Right ventricle myocardium inferior (tissue), 1 donor: ENCODE data around the gene SERINC5. TPM values are rescaled to one million over a fixed set of nuclear protein-coding genes. Genes with fewer than 3 reads are reported as not detected.
"Not testable (repeated sequence)": the region's sequence is repeated elsewhere in the genome, so short reads cannot be mapped to it uniquely, and the experiment has no call there.

Experiments
- ATAC-seq: fragments of 200-7000 bp; cut with Tn5 transposase; one replicate; pipeline ENCODE4 v1.9.1; 2020; ENCODE audit warnings: mild to moderate bottlenecking, moderate library complexity
- DNase-seq: peaks from one replicate; pipeline ENCODE4 v3.0.0; 2021; ENCODE audit errors: missing footprints
- intact Hi-C: fragments of 100-400 bp; cut with DNase I; formaldehyde crosslinking; loops from one replicate; pipeline ENCODE4 v1.11.0; 2022
- total RNA-seq: library from RNA; stranded (reverse); fragmentation: NEBNext Ultra II Directional; extraction: Animal tissue kit (Norgen Biotek cat#: 25700); gene quantifications from one replicate; pipeline ENCODE4 v1.2.1, GENCODE V29; 2021
- donor health status: DM: no; HTN: yes; CAD: no; lungs with severe emphysema.

SERINC5 gene
- total RNA-seq, 1 donor from 2014 or later = 14.5 TPM

DNA sequence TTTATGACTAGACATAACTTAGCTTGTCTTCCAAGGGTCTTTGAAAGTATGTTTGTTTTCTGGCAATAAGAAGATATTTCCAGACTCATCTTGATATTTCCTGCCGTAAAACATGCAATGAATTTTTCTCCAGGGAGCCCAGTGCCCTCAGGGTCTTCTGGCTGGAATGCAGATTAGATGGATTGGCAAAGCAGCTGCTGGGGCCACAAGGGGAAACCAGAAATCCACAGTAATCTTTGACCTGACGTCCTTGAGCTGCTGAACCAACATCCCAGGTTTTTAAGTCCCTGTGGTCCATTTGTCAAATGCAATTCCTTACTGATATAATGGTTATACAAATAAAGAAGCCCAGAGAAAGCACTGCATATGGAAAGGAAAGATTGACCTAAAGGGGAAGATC lies 127.7 kb downstream of the SERINC5 start:
- no peak for DNase-seq
- ATAC-seq = no peak
- intact Hi-C loops = no loop called here

DNA sequence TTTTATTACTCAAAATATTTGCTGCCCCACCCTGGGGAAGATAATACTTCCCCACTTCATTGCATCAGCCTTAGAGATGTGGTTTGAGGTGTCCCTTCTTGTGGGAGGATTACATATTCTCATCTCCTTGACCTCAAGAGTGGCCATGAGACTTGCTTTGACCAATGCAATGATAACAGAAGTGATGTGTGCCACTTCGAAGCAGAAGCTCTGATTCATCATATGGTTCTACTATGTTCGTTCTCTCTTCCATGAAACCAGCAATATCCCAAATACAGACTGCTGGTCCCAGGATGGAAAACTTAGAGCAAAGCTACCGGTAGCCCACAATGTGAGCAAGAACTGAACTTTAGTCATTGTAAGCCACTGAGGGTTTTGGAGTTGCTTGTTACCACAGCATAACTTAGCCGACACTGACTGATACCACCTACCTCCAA lies 128.7 kb downstream of the SERINC5 start:
- ATAC-seq (peak; percentile 31), DNase-seq (no peak)
- intact Hi-C loops = no loop called here

DNA sequence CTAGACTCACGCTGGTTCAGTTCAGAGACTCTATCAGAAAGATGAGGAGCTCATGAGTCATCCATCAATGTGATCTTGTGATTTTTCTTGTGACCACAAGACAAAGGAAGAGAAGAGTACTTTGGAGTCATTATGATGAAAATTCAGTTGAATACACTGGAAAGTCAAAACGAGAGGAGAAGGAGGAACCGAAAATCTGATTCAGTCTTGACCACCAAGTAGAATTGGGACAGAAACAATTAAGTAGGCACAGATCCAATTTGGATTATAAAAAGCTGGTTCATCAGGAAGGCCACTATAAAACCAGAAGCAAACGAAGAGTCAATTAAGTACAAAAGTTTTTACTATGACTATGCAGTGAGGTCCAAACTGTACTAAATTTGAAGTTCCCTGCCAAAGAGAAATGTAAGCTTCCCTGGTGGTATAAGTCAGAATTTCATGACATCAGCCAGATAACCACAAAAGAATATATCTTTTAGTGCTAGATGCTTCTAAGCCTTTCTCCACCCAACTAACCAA lies 129.8 kb downstream of the SERINC5 start:
- intact Hi-C loops = no loop called here
- no peak for DNase-seq
- peak; percentile 46 for ATAC-seq

DNA sequence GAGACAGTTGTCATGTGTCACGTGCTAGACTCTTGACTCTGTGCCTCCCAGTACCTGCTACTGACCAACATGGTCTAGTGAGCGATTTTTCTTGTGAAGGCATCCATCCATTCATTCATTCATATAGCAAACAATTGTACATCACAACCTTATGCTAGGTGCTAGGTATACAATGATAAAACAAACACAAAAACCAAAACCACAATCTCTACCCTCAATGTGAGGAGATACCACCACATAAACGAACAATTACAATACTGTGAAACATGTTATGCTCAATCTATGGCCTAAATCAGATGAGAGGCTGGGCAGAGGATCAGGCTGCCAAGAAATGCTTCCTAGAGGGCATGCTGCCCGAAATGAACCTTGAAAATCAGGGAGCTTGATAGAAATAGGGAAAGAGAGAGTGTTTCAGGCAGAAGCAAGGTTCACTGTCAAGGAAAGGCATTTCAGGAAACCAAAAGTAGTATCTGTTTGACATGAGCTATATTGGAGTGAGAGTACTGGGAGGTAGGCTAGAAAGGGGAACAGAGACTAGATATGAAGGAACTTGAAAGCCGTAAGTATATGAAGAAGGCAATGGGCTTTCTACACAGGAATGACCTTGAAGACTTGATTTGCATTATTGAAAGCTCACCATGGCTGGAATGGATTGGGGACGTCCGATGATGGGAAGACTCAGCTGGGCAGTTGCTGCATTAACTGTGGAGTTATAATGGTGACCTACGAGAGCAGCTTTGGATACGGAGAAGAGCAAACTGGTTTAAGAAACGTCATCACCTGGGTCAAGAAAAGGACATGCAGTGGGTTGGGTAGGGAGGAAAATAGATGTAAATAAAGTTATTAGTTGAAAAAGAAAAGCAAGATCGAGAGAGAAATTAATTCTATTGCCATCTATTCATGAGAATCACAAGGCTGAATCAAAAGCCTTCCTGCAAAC lies 130.6 kb downstream of the SERINC5 start:
- DNase-seq = no peak
- ATAC-seq = peak; percentile 35
- intact Hi-C loops = no loop called here

DNA sequence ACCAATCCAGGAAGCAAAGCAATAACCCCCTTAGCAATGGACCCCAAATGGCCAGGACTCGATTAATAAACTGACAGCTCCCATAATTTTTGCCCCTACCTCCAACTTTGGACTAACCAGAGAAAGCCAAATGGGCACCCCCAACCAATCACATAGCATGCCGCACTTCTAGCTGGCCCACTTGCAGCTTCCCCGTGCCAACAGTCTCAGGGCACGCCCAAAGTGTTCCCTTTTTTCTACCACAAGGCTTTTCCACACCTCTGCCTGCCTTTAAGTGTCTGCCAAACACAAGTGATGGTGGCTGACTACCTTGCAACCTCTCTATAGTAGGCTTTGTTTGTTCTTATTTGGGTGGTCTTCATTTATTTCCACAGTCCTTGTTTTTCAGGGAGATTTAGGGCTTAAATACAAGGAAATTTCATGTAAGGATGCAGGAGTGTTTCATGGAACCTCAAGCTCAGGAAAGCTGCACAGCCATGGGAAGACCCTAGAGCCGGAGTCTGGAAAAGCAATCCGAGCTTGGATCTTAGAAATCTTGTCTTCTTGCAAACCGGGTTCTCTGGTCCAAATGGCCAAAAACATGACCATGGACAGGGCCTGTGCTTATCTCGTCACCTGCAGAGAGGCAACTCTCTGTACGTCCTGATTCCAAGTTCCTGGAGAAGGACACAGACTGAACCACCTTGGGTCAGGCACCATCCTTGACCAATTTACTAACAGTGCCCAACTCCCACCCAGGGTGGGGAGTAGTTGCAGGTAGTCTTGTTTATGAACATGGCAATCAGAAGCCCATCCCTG lies 131.5 kb downstream of the SERINC5 start:
- DNase-seq (no peak), ATAC-seq (no peak)
- intact Hi-C loops = no loop called here

DNA sequence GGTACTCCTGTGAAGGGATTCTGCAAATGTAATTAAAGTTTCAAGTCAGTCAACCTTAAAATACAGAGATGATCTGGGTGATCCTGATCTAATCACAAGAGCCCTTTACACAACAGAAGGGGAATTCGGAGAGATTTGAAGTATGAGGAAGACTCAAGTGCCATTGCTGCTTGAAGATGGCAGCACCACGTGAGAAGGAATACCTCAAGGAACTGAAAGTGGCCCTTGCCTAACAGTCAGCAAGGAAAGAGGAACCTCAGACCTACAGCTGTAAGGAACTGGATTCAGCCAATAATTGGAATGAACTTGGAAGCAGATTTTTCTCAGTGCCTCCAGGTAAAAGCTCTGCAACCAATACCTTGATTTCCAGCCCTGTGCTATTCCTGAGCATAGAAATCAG lies 133.3 kb downstream of the SERINC5 start:
- DNase-seq (no peak), ATAC-seq (no peak)
- intact Hi-C loops = no loop called here

DNA sequence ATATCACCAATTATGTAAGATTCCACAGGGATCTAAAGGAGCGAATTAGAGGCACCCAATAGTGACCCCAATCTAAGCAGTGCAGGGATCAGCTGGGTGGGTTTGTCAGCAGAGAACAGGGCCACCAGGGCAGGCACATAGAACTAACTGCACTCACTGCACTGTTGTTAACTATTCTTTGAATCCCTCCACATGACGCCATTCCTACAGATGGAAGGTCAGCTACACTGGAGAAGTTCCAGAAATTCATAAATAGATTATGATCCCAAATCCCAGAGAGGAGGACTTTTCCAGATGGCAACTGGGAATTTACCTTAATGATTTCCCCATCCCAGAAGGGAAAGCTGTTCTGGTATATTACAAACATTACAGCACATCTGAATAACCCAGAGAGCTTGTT lies 136.5 kb downstream of the SERINC5 start:
- ATAC-seq = no peak
- intact Hi-C loops = no loop called here
- DNase-seq = no peak

DNA sequence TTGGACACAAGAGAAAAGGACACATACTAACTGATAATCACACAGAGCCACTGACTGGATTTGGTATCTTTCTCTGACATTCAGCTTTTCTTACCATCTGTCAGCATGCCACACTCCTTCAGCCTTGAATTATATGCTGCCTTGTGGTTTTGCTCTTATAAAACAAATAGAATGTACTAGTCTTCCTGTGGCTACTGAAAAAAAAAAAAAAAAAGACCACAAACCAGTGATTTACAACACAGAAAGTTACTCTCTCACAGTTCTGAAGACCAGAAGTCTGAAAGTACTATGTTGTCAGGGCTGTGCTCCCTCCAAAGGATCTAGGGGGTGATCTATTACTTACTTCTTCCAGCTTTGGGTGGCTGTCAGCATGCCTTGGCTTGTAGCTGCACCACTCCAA lies 138.4 kb downstream of the SERINC5 start:
- DNase-seq = no peak
- no peak for ATAC-seq

DNA sequence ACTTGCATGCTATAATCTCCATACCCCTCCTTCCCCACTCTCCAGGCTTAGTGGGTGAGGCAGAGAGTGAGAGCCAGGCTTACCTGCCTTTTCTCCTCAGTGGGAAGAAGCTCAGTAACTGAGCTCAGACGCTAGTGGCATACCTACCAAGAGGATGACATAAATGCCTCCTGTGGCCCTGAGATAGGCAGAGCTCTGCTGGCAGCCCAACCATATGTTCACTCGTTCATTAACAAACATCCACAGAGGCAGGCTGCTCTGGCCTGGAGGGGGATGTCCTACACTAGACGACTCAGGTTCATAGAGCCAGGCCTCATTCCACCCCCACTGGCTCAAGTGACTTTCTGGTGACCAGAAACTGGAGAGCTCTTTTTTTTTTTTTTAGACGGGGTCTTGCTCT lies 139.4 kb downstream of the SERINC5 start:
- ATAC-seq (no peak), DNase-seq (no peak)
- intact Hi-C loops = no loop called here

More for the DNA sequence above, 138.4 kb downstream of the SERINC5 start:
- intact Hi-C loops = no loop called here

DNA sequence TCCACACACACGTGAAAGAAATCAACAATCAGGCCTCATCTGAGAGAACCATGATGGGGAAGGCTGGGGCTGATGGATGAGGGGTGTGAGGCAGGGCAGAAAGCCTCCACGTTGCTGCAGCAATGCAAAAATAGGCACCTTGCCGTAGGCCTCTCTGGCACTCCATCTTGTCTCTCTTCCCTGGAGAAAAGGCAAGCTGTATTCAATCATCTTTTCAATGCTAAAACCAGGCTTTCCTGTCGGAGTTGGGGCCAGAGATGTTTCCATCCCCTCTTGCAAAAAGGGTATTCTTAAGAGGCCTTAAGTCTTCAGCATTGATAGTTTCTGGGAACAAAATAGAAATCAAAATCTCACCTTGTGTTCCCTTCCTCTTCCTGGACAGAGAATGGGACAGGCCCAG lies 139.8 kb downstream of the SERINC5 start:
- intact Hi-C loops = no loop called here
- ATAC-seq (no peak), DNase-seq (no peak)

DNA sequence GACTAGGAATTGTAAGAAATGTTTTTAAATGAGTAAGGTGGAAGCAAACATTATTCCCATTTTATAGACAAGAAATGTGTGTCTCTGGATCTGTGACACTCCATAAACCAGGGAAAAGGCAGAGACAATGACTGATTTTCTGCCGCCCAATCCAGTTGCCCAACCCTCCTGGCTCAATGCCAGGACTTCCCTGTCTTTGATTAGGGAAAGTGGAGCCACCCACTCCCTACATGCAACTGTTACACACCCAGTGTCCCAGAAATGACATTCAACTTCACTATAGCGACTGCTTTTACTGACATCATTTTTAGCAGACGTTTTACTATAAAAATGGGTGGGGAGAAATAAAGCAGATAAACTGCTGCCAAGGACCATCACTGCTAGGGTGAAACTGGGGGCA lies 141.0 kb downstream of the SERINC5 start:
- DNase-seq = no peak

DNA sequence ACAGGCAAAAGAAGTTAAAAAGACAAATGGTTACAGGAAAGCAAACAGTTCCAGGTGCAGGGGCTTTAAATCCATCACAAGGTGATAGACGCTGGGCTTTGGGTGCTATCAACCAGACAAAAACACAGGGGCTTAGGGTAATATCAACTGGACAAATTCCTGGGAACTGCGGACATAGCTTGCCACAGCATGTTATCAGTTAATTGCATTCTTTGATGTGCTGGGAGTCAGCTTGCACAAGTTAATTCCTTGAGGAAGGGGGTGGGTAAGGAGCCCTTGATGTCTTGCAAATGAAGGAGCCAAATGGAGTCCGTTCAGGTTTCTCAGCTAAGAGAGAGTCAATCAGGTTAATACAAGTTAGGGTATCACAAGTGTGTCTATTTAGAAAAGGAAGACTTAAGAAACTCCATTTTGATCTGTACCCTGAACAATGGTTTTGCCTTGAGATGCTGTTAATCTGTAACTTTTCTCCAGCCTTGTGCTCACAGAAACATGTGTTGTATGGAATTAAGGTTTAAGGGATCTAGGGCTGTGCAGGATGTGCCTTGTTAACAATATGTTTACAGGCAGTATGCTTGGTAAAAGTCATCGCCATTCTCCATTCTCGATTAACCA lies 144.4 kb downstream of the SERINC5 start:
- intact Hi-C loops, ATAC-seq, DNase-seq: not testable (repeated sequence)

More for the DNA sequence above, 141.0 kb downstream of the SERINC5 start:
- intact Hi-C loops = no loop called here
- ATAC-seq = no peak

DNA sequence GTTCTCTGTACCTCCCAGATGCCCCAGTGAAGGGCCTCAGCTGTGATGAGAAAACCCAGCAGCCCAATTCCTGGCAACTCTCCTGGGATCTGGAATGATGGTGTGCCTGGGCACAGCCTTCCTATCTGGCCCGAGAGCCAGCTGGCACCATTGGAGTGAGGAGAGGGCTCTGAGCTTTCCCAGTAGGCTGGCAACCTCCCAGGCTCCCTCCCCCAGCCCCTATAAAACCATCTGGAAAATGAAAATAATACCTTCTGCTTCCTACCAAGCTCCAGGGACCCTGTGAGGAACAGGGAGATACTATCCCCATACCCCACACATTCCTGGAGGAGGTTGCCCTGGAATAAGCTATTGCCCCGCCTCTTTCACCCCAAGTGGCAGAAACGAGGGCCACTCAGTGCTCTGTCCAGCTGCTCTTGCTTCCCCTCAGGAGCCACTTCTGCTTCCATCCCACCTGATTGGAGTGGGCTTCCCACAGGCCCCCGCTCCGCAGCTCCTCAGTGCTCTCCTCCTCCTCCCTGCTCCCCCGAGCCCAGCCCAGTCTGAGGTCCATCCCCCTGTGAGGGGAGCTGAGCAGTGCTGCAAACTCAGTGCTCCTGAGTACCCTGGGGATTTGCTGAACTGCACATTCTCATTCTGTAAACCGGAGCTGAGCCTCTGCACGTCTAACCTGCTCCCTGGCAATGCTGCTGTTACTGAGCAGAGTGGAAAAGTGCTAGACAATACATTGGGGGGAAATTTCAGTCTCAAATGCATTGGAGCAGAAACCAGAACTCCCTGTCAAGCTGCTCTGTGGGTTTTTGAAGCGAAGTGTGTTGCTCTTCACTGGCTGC lies 146.0 kb downstream of the SERINC5 start:
- peak; percentile 93 for ATAC-seq
- DNase-seq = no peak
- intact Hi-C loops = loop anchor here (5.0 to 10.0 kb wide), 2 partner anchors 85 to 147 kb away; partner anchors contain the start of gene SERINC5

DNA sequence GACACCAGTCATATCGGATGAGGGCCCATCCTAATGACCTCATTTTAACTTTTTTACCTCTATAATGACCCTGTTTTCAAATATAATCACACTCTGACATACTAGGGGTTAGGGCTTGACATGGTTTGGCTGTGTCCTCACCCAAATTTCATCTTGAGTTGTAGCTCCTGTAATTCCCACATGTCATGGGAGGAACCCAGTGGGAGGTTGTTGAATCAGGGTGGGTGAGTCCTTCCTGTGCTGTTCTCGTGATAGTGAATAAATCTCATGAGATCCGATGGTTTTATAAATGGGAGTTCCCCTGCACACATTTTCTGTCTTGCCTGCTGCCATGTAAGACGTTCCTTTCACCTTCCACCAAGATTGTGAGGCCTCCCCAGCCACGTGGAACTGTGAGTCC lies 148.9 kb downstream of the SERINC5 start:
- DNase-seq (no peak), ATAC-seq (no peak)
- intact Hi-C loops = loop anchor here (5.0 to 10.0 kb wide), 2 partner anchors 88 to 150 kb away; partner anchors contain the start of gene SERINC5

DNA sequence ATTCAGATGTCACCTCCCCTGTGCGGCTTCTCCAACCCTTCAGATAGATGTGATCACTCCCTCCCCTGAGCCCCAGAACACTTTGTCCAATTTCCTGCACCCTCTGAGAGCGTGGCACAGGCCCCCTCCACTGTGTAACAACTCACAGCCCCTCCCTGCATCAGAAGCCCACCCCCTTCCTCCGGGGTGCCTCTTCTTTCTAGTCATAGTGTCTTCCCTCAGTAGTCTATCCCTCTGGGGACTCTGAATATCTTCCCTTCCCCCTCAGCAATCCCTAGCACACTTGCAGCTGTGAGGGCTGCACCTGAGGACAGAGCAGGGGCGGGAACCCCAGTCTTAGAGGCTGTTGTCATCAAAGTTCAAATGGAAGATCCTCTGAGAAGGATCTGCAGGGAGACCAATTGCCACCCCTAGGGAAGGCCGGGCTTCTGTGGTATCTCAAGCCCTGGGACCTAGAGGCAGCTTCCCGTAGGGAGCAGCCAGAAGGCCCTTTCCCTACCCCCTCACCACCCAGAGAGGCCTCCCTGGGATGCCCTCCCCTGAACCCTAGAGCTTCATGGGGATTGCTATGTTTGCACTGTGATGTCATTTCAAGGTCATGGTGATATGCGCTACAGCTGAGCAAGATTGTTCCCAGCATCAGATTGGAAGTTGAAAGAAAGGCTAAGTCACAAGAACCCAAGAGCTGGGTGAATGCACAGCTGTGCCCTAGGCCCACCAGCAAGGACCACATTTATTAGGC lies 150.0 kb downstream of the SERINC5 start:
- ATAC-seq (no peak), DNase-seq (no peak)
- intact Hi-C loops = loop anchor here (5.0 to 10.0 kb wide), 2 partner anchors 89 to 151 kb away; partner anchors contain the start of gene SERINC5

DNA sequence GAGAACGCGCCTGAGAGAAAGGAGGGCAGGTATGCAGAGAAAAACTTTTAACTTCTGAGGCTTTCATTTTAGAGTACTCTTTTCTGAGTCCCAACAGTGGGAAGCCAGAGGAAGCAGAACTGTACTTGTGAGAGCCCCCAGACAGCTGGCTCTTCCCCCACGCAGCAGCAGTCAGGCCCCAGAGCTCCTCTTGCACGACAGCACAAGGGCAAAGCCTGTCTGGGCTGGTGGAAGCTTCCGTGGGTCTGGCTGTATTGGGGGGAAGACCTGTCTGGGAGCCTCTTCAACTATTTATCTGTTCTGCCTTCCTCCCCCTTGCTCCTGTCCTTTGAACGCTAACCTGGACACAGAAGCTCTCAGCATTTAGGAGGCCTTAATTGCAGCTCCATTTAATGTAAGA lies 152.5 kb downstream of the SERINC5 start:
- ATAC-seq = peak; percentile 32
- intact Hi-C loops = loop anchor here (10.0 kb wide), 1 partner anchor 91 kb away; no protein-coding TSS in a partner anchor
- DNase-seq = no peak

DNA sequence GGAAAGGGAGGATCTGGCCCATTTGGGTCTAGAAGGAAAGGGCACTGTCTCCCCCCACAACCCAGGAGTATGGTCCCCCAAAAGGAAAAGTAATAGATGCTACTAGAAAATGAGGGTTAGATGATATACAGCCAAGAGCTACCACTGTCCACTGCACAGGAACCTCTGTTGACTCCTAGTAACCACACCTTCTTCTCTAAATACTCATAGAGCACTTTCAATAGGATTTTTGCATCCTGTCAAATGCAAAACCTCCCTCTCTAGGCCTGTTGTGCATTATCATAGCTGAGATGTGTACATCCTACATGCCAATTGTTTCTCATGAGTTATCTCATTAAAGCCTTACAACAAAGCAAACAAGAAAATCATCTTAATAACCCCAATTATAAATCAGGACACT lies 153.9 kb downstream of the SERINC5 start:
- intact Hi-C loops = loop anchor here (10.0 kb wide), 1 partner anchor 93 kb away; no protein-coding TSS in a partner anchor
- DNase-seq (no peak), ATAC-seq (no peak)
